Coronary artery (tissue), 2 donors: ENCODE results near the gene CDIP1.

ENCODE experiments used
- DNase-seq: peaks from one replicate; pipeline ENCODE4 v3.0.0-alpha.2; 2017; ENCODE audit warnings: low spot score
- H3K27ac ChIP-seq, 2 donors: fragments of 200-600 bp; sonication (generic); one replicate each; pipeline ENCODE4 v1.5.1; 2016 to 2019
- H3K4me3 ChIP-seq: fragments of 200-600 bp; sonication (generic); 2 replicates; pipeline ENCODE4 v1.5.1; 2016; ENCODE audit warnings: mild to moderate bottlenecking, moderate library complexity
- TF ChIP-seq, protein P1 (sequence below): fragments of 200-600 bp; sonication (generic); IDR thresholded peaks from one replicate; pipeline ENCODE4 v1.5.1; 2019; ENCODE audit warnings: antibody characterized with exemption

CDIP1 gene

DNA sequence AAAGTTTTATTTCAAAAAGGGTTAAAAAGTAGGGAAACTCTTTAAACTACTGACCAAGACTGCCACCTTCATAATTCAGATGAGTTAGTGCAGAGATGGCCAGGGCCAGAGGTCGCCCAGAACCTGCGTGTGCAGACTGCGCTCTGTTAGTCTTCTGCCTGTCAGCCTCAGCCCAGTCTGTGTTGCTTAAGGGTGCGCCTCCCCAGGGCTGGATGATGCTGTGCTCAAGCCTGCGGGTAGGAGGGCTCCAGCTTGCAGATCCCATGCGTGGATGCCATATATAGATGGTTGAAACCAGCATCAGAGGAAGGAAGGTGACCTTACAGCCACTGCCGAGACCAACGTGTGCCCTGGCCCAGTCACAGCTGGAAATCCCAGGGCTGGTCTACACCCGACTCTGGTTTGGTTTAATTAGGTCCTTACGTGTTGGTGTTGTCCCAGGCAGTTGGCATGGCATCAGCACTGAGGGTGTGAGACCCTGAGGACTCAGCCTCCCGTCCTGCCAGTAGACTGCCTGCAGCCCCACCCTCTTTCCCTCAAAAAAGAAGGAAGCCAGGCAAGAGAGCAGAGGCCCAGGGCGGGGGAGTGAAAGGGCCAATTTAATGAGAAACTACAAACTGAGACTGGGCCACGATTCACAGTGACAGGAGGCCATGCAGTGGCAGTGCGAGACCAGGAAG lies 27.7 kb downstream of the CDIP1 start:
- TF ChIP-seq, protein P1, sequence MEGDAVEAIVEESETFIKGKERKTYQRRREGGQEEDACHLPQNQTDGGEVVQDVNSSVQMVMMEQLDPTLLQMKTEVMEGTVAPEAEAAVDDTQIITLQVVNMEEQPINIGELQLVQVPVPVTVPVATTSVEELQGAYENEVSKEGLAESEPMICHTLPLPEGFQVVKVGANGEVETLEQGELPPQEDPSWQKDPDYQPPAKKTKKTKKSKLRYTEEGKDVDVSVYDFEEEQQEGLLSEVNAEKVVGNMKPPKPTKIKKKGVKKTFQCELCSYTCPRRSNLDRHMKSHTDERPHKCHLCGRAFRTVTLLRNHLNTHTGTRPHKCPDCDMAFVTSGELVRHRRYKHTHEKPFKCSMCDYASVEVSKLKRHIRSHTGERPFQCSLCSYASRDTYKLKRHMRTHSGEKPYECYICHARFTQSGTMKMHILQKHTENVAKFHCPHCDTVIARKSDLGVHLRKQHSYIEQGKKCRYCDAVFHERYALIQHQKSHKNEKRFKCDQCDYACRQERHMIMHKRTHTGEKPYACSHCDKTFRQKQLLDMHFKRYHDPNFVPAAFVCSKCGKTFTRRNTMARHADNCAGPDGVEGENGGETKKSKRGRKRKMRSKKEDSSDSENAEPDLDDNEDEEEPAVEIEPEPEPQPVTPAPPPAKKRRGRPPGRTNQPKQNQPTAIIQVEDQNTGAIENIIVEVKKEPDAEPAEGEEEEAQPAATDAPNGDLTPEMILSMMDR, result no peak
- Histone ChIP-seq H3K4me3 (no peak overlapping the region), H3K27ac (no peak overlapping the region)
- DNase-seq, result no peak

- TF ChIP-seq, protein P1, result no peak
Observed at GRCh38 chr16:4510131-4510530, 28.4 kb downstream of the CDIP1 start.

GRCh38 chr16:4509420-4509819 lies 29.2 kb downstream of the CDIP1 start:
- Histone ChIP-seq H3K27ac (no peak overlapping the region), H3K4me3 (no peak overlapping the region)
- TF ChIP-seq, protein P1, result no peak
- DNase-seq, result no peak

More at GRCh38 chr16:4510131-4510530, 28.4 kb downstream of the CDIP1 start:
- Histone ChIP-seq H3K4me3 (no peak overlapping the region), H3K27ac (no peak overlapping the region)
- no peak for DNase-seq

DNA sequence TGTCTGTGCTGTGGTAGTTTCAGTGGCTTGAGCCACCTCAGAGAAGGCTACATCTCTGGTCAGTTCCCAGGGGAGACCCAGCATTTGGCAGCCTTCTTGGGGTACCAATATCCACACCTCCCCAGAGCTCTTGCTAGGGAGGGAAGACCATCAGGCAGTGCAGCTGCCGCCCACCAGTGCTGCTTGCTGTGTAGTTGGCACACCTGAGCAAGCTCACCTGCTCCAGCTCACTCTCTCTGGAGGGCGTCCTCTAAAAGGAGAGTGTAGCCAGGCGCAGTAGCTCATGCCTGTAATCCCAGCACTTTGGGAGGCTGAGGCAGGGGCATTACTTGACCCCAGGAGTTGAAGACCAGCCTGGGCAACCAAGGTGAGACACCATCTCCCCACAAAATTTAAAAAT lies 29.8 kb downstream of the CDIP1 start:
- no peak for DNase-seq
- no peak overlapping the region for H3K4me3 ChIP-seq
- TF ChIP-seq, protein P1, result no peak
- H3K27ac ChIP-seq, result no peak overlapping the region

- H3K4me3 ChIP-seq, result no peak overlapping the region
- DNase-seq, result no peak
- TF ChIP-seq, protein P1, result no peak
- no peak overlapping the region for H3K27ac ChIP-seq
Observed at GRCh38 chr16:4507588-4508345, 30.8 kb downstream of the CDIP1 start.

GRCh38 chr16:4506450-4506849 lies 32.1 kb downstream of the CDIP1 start:
- DNase-seq, result no peak
- Histone ChIP-seq H3K27ac (no peak overlapping the region), H3K4me3 (no peak overlapping the region)
- TF ChIP-seq, protein P1, result peak; percentile 63
